Activated CD8-positive, alpha-beta memory T cell treated with anti-CD3 and anti-CD28 coated beads, Interleukin-2, amount 50 U/mL, for 24 hours (primary cell): ENCODE data around the gene ANKS4B.
"Not testable (repeated sequence)": the region's sequence is repeated elsewhere in the genome, so short reads cannot be mapped to it uniquely, and the experiment has no call there.

ENCODE experiments used
- DNase-seq: peaks from one replicate; pipeline ENCODE4 v3.0.0-alpha.2; 2020; ENCODE audit errors: extremely low read depth

Gene ANKS4B

GRCh38 chr16:21289789-21290188 is 56.3 kb downstream of the ANKS4B start:
- not testable (repeated sequence) for DNase-seq

GRCh38 chr16:21300309-21301167 is 67.0 kb downstream of the ANKS4B start:
- no peak for DNase-seq

GRCh38 chr16:21301168-21301894 is 67.8 kb downstream of the ANKS4B start:
- no peak for DNase-seq

- no peak for DNase-seq
Observed at GRCh38 chr16:21301895-21302291, 68.4 kb downstream of the ANKS4B start.

GRCh38 chr16:21302454-21302853 is 69.0 kb downstream of the ANKS4B start:
- no peak for DNase-seq

- no peak for DNase-seq
Observed at GRCh38 chr16:21302898-21303528, 69.5 kb downstream of the ANKS4B start.
